H9 (cell line): Measurements from ENCODE around the gene CHMP4A. TPM values are rescaled to one million over a fixed set of nuclear protein-coding genes. Genes with fewer than 3 reads are reported as not detected.
A peak's percentile ranks its signal among the peaks of the same experiment; 100 is the strongest.

ENCODE experiments used
- DNase-seq: peaks from one replicate; pipeline ENCODE4 v3.0.0-alpha.2; 2017
- H2AFZ ChIP-seq: one replicate; pipeline ENCODE4 v1.6.1; 2013; ENCODE audit warnings: mild to moderate bottlenecking, low read length, control low read depth, moderate library complexity
- H2AK5ac ChIP-seq: 2 replicates; pipeline ENCODE4 v1.6.1; 2013; ENCODE audit warnings: low read length, control low read depth, mixed read lengths; ENCODE audit not compliant: insufficient read length
- H2BK120ac ChIP-seq: one replicate; pipeline ENCODE4 v1.6.1; 2013; ENCODE audit warnings: low read depth, mild to moderate bottlenecking, low read length, control low read depth, inconsistent platforms; ENCODE audit not compliant: poor library complexity, severe bottlenecking
- H2BK12ac ChIP-seq: 2 replicates; pipeline ENCODE4 v1.6.1; 2013; ENCODE audit warnings: low read length, control low read depth, mixed read lengths, low read depth; ENCODE audit not compliant: insufficient read length
- H2BK15ac ChIP-seq: 2 replicates; pipeline ENCODE4 v1.6.1; 2013; ENCODE audit warnings: low read depth, low read length, control low read depth
- H2BK20ac ChIP-seq: one replicate; pipeline ENCODE4 v1.6.1; 2013; ENCODE audit warnings: low read depth, mild to moderate bottlenecking, low read length, control low read depth, inconsistent platforms; ENCODE audit not compliant: poor library complexity, severe bottlenecking
- H2BK5ac ChIP-seq: 2 replicates; pipeline ENCODE4 v1.6.1; 2013; ENCODE audit warnings: low read length, control low read depth, mixed read lengths; ENCODE audit not compliant: insufficient read length
- H3K14ac ChIP-seq: 2 replicates; pipeline ENCODE4 v1.6.1; 2013; ENCODE audit warnings: low read length, control low read depth; ENCODE audit not compliant: insufficient read depth
- H3K18ac ChIP-seq: 2 replicates; pipeline ENCODE4 v1.6.1; 2013; ENCODE audit warnings: low read depth, mild to moderate bottlenecking, mixed read lengths, low read length, control low read depth; ENCODE audit not compliant: insufficient read length
- H3K23ac ChIP-seq: 2 replicates; pipeline ENCODE4 v1.6.1; 2013; ENCODE audit warnings: low read length, control low read depth, mixed read lengths, low read depth; ENCODE audit not compliant: insufficient read length
- H3K23me2 ChIP-seq: 2 replicates; pipeline ENCODE4 v1.6.1; 2013; ENCODE audit warnings: low read depth, mild to moderate bottlenecking, mixed read lengths, low read length, control low read depth; ENCODE audit not compliant: insufficient read length, poor library complexity, severe bottlenecking
- H3K27ac ChIP-seq: 2 replicates; pipeline ENCODE4 v1.5.1; 2013; ENCODE audit warnings: low read length, control low read depth, mixed read lengths, low read depth; ENCODE audit not compliant: insufficient read length
- H3K27me3 ChIP-seq: 2 replicates; pipeline ENCODE4 v1.6.1; 2013; ENCODE audit warnings: low read length, control low read depth, inconsistent platforms; ENCODE audit not compliant: insufficient read depth
- H3K4ac ChIP-seq: 2 replicates; pipeline ENCODE4 v1.6.1; 2013; ENCODE audit warnings: low read depth, mild to moderate bottlenecking, control low read depth, inconsistent platforms, low read length, moderate library complexity
- H3K4me1 ChIP-seq: 2 replicates; pipeline ENCODE4 v1.6.1; 2013; ENCODE audit warnings: low read length, control low read depth, inconsistent platforms; ENCODE audit not compliant: insufficient read depth
- H3K4me2 ChIP-seq: 2 replicates; pipeline ENCODE4 v1.6.1; 2013; ENCODE audit warnings: low read length, control low read depth, mixed read lengths; ENCODE audit not compliant: insufficient read length, insufficient read depth
- H3K56ac ChIP-seq: 2 replicates; pipeline ENCODE4 v1.6.1; 2013; ENCODE audit warnings: low read depth, mild to moderate bottlenecking, mixed read lengths, low read length, control low read depth; ENCODE audit not compliant: insufficient read length
- H3K79me1 ChIP-seq: 2 replicates; pipeline ENCODE4 v1.6.1; 2013; ENCODE audit warnings: low read depth, mild to moderate bottlenecking, moderate library complexity, low read length, control low read depth, inconsistent platforms; ENCODE audit not compliant: insufficient read depth, poor library complexity, severe bottlenecking
- H3K79me2 ChIP-seq: 2 replicates; pipeline ENCODE4 v1.6.1; 2013; ENCODE audit warnings: low read length, control low read depth, inconsistent platforms; ENCODE audit not compliant: insufficient read depth
- H3K9ac ChIP-seq: 2 replicates; pipeline ENCODE4 v1.6.1; 2013; ENCODE audit warnings: low read length, control low read depth, mixed read lengths; ENCODE audit not compliant: insufficient read length; ENCODE audit errors: extremely low read depth
- H3K9me3 ChIP-seq: one replicate; pipeline ENCODE4 v1.6.1; 2013; ENCODE audit warnings: low read depth, low read length, inconsistent platforms; ENCODE audit not compliant: control insufficient read depth
- H3T11ph ChIP-seq: one replicate; pipeline ENCODE4 v1.6.1; 2013; ENCODE audit warnings: mild to moderate bottlenecking, low read length, control low read depth, inconsistent platforms
- H4K20me1 ChIP-seq: one replicate; pipeline ENCODE4 v1.6.1; 2013; ENCODE audit not compliant: control insufficient read depth, insufficient read length, insufficient read depth
- H4K5ac ChIP-seq: 2 replicates; pipeline ENCODE4 v1.6.1; 2013; ENCODE audit warnings: low read depth, mild to moderate bottlenecking, mixed read lengths, low read length, control low read depth; ENCODE audit not compliant: insufficient read length
- H4K8ac ChIP-seq: replicated peaks from 2 replicates; pipeline ENCODE4 v1.6.1; 2013; ENCODE audit warnings: low read length, control low read depth, mixed read lengths, low read depth; ENCODE audit not compliant: insufficient read length
- H4K91ac ChIP-seq: 2 replicates; pipeline ENCODE4 v1.6.1; 2013; ENCODE audit warnings: low read depth, mild to moderate bottlenecking, moderate library complexity, mixed read lengths, low read length, control low read depth; ENCODE audit not compliant: insufficient read length
- H3K27ac Mint-ChIP-seq, 3 experiments: 2 replicates in 2 of 3; 3 replicates in 1 of 3; pipeline ENCODE4 v1.8.0; 2020 to 2021; ENCODE audit warnings: mixed read lengths in 3 of 3, mild to moderate bottlenecking in 1 of 3, moderate library complexity in 1 of 3
- H3K27me3 Mint-ChIP-seq: 2 replicates; pipeline ENCODE4 v1.8.0; 2021; ENCODE audit warnings: low read depth, mild to moderate bottlenecking, moderate library complexity, mixed read lengths
- H3K36me3 Mint-ChIP-seq, 3 experiments: 2 replicates in 2 of 3; 3 replicates in 1 of 3; pipeline ENCODE4 v1.8.0; 2020 to 2021; ENCODE audit warnings: low read depth in 3 of 3, mixed read lengths in 3 of 3; ENCODE audit not compliant: insufficient read depth in 1 of 3
- H3K4me1 Mint-ChIP-seq, 2 experiments: 2 replicates each; pipeline ENCODE4 v1.8.0; 2020; ENCODE audit warnings: mixed read lengths in 2 of 2
- H3K4me3 Mint-ChIP-seq, 2 experiments: 2 replicates in 1 of 2; 3 replicates in 1 of 2; pipeline ENCODE4 v1.8.0; 2020 to 2021; ENCODE audit warnings: mild to moderate bottlenecking in 2 of 2, mixed read lengths in 2 of 2, moderate library complexity in 1 of 2
- H3K9me3 Mint-ChIP-seq, 2 experiments: 2 replicates in 1 of 2; 3 replicates in 1 of 2; pipeline ENCODE4 v1.8.0; 2020; ENCODE audit warnings: mild to moderate bottlenecking in 2 of 2, mixed read lengths in 2 of 2, moderate library complexity in 1 of 2
- WGBS: extraction: QIAGEN DNeasy Blood & Tissue Kit; methylation state at CpG from one replicate; pipeline ENCODE4 v1.1.7; 2013; ENCODE audit warnings: missing lambda C conversion rate, low lambda C conversion rate, mixed read lengths; ENCODE audit not compliant: insufficient read length; ENCODE audit errors: extremely low coverage; 5-methylcytosine and 5-hydroxymethylcytosine counted together
- total RNA-seq: library from RNA; stranded (reverse); gene quantifications from 2 replicates; pipeline ENCODE4 v1.2.1, GENCODE V29; 2021
- TF ChIP-seq, protein P1 (sequence below): fragments of 200-600 bp; sonication (generic); conservative IDR thresholded peaks from 3 replicates; pipeline ENCODE4 v1.8.0; 2021; ENCODE audit warnings: antibody characterized with exemption, mild to moderate bottlenecking

Gene CHMP4A
- total RNA-seq, 1 experiment from 2014 or later = 46.2 TPM

DNA sequence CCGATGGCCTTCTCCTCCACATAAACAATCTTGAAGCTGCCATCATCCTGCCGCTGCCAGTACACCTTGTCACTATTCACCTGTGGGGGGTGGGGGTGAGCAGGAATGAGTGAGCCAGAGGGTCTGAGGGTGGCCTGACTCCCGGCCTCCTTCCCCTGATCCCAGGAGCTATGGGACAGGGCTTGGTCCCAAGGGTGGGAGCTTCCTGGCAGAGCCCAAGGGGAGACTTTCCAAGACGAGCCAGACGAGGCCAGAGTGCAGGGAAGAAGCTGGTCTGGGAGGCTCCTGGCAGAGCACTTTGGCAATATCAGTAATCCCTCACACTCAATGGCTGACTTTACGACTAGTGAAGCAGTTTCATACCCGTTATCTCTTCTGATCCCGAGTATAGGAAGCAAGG lies 42.1 kb upstream of the CHMP4A start:
- H3K9ac ChIP-seq = no peak overlapping the region
- H2BK120ac ChIP-seq = no peak overlapping the region
- H3K4me1 Mint-ChIP-seq = no peaks in the 10 kb centered on the region; a peak in 1 of 4 replicates
- H3K4ac ChIP-seq = no peak overlapping the region
- H4K8ac ChIP-seq = no peak overlapping the region
- H2BK20ac ChIP-seq = no peak overlapping the region
- H3K9me3 Mint-ChIP-seq = no peaks in the 10 kb centered on the region
- no peak overlapping the region for H3K18ac ChIP-seq
- no CpG with 5 or more reads among the region's 8 CpGs for WGBS
- no peak overlapping the region for H3K14ac ChIP-seq
- no peak overlapping the region for H3T11ph ChIP-seq
- no peak for DNase-seq
- H2BK5ac ChIP-seq = no peak overlapping the region
- H2AK5ac ChIP-seq = no peak overlapping the region
- no peaks in the 10 kb centered on the region for H4K20me1 ChIP-seq
- H3K4me2 ChIP-seq = no peak overlapping the region
- no peak overlapping the region for H4K5ac ChIP-seq
- no peaks in the 10 kb centered on the region for H3K79me2 ChIP-seq
- no peaks in the 10 kb centered on the region for H3K4me1 ChIP-seq
- H3K23ac ChIP-seq = no peak overlapping the region
- H3K36me3 Mint-ChIP-seq = no peaks in the 10 kb centered on the region
- H3K27ac Mint-ChIP-seq = peak overlapping the region in 2 of 3 experiments; percentile 44 to 65; a peak in 2 of 7 replicates
- no peaks in the 10 kb centered on the region for H3K27me3 ChIP-seq
- H4K91ac ChIP-seq = no peak overlapping the region
- no peaks in the 10 kb centered on the region for H3K23me2 ChIP-seq
- H3K4me3 Mint-ChIP-seq = no peak overlapping the region
- H3K27ac ChIP-seq = no peak overlapping the region
- H3K27me3 Mint-ChIP-seq = no peaks in the 10 kb centered on the region; the same call in none of the 2 replicates
- H3K79me1 ChIP-seq = no peaks in the 10 kb centered on the region
- no peaks in the 10 kb centered on the region for H3K9me3 ChIP-seq
- no peak overlapping the region for H2AFZ ChIP-seq
- no peak overlapping the region for H2BK15ac ChIP-seq
- no peak overlapping the region for H3K56ac ChIP-seq
- TF ChIP-seq, protein P1, sequence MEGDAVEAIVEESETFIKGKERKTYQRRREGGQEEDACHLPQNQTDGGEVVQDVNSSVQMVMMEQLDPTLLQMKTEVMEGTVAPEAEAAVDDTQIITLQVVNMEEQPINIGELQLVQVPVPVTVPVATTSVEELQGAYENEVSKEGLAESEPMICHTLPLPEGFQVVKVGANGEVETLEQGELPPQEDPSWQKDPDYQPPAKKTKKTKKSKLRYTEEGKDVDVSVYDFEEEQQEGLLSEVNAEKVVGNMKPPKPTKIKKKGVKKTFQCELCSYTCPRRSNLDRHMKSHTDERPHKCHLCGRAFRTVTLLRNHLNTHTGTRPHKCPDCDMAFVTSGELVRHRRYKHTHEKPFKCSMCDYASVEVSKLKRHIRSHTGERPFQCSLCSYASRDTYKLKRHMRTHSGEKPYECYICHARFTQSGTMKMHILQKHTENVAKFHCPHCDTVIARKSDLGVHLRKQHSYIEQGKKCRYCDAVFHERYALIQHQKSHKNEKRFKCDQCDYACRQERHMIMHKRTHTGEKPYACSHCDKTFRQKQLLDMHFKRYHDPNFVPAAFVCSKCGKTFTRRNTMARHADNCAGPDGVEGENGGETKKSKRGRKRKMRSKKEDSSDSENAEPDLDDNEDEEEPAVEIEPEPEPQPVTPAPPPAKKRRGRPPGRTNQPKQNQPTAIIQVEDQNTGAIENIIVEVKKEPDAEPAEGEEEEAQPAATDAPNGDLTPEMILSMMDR = no peak
- no peak overlapping the region for H2BK12ac ChIP-seq
